Karpas-422 (cell line): ENCODE data around the gene MACROD2. TPM values are rescaled to one million over a fixed set of nuclear protein-coding genes. Genes with fewer than 3 reads are reported as not detected.

Experiments used
- DNase-seq: peaks from one replicate; pipeline ENCODE4 v3.0.0-alpha.2; 2015
- H2AFZ ChIP-seq: fragments of 200-600 bp; sonication (generic); 2 replicates; pipeline ENCODE4 v1.6.1; 2014; ENCODE audit warnings: antibody characterized with exemption, low read length, mixed read lengths
- H3K27ac ChIP-seq: fragments of 200-600 bp; sonication (generic); 2 replicates; pipeline ENCODE4 v1.5.1; 2014; ENCODE audit warnings: mild to moderate bottlenecking, low read length, moderate library complexity
- H3K27me3 ChIP-seq: fragments of 200-600 bp; sonication (generic); 2 replicates; pipeline ENCODE4 v1.6.1; 2014; ENCODE audit warnings: low read length, mixed read lengths
- H3K36me3 ChIP-seq: fragments of 200-600 bp; sonication (generic); 2 replicates; pipeline ENCODE4 v1.6.1; 2014; ENCODE audit warnings: low read length, mixed read lengths; ENCODE audit not compliant: insufficient read depth
- H3K4me1 ChIP-seq: fragments of 200-600 bp; sonication (generic); 2 replicates; pipeline ENCODE4 v1.6.1; 2014; ENCODE audit warnings: mild to moderate bottlenecking, low read length, mixed read lengths
- H3K4me2 ChIP-seq: fragments of 200-600 bp; sonication (generic); 2 replicates; pipeline ENCODE4 v1.6.1; 2014; ENCODE audit warnings: low read length, low read depth, mild to moderate bottlenecking; ENCODE audit not compliant: poor library complexity, severe bottlenecking
- H3K4me3 ChIP-seq: fragments of 200-600 bp; sonication (generic); 2 replicates; pipeline ENCODE4 v1.5.1; 2014; ENCODE audit warnings: mild to moderate bottlenecking, antibody characterized with exemption, low read length, mixed read lengths
- H3K79me2 ChIP-seq: fragments of 200-600 bp; sonication (generic); 2 replicates; pipeline ENCODE4 v1.6.1; 2014; ENCODE audit warnings: mild to moderate bottlenecking, low read length, mixed read lengths
- H3K9ac ChIP-seq: fragments of 200-600 bp; sonication (generic); 2 replicates; pipeline ENCODE4 v1.6.0; 2014; ENCODE audit warnings: low read length
- H3K9me2 ChIP-seq: fragments of 200-600 bp; sonication (generic), shearing (Covaris generic); replicated peaks from 2 replicates; pipeline ENCODE4 v1.6.0; 2014; ENCODE audit warnings: mild to moderate bottlenecking, low read length, moderate library complexity; ENCODE audit not compliant: insufficient read depth
- H3K9me3 ChIP-seq: fragments of 300-700, 200-600 bp; sonication (generic); 2 replicates; pipeline ENCODE4 v1.6.1; 2014; ENCODE audit warnings: low read length, mixed read lengths
- H4K20me1 ChIP-seq: fragments of 200-600 bp; sonication (generic); 2 replicates; pipeline ENCODE4 v1.6.1; 2014; ENCODE audit warnings: mild to moderate bottlenecking, antibody characterized with exemption, low read length, low read depth; ENCODE audit not compliant: insufficient read depth
- total RNA-seq: library from RNA; depleted of rRNA; stranded (reverse); fragments of >200 nt; shearing (Covaris generic); gene quantifications from 2 replicates; pipeline ENCODE4 v1.2.3, GENCODE V29; 2014; ENCODE audit warnings: low replicate concordance

The MACROD2 gene
- total RNA-seq, 1 experiment from 2014 or later, result 0.15 TPM

DNA sequence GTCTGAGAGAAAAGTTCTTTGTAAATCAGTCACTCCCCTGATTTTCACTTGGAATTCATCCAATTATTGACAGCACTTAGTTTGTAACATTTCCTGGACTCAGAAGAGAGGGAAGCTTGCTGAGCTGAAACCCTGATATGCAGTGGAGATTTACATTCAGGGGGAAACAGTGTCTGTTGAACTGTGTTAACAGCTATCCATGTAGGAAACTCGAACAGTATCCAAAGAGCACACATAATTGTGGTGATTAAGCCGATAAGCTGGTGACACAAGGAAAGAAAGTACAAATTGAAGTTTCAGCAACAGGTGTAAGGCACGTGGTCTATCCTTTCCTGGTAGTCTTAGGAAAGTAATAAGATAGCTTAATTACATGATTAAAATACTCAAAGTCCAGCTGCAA is 420.2 kb downstream of the MACROD2 start:
- no peaks in the 10 kb centered on the region for H3K9me2 ChIP-seq
- no peak overlapping the region for H3K9ac ChIP-seq
- no peak overlapping the region for H3K4me3 ChIP-seq
- H4K20me1 ChIP-seq, result no peaks in the 10 kb centered on the region
- DNase-seq, result no peak
- H3K36me3 ChIP-seq, result no peaks in the 10 kb centered on the region
- H3K79me2 ChIP-seq, result no peaks in the 10 kb centered on the region
- no peak overlapping the region for H2AFZ ChIP-seq
- no peaks in the 10 kb centered on the region for H3K4me1 ChIP-seq
- H3K27me3 ChIP-seq, result no peaks in the 10 kb centered on the region
- H3K9me3 ChIP-seq, result no peaks in the 10 kb centered on the region
- H3K27ac ChIP-seq, result no peak overlapping the region
- no peak overlapping the region for H3K4me2 ChIP-seq

DNA sequence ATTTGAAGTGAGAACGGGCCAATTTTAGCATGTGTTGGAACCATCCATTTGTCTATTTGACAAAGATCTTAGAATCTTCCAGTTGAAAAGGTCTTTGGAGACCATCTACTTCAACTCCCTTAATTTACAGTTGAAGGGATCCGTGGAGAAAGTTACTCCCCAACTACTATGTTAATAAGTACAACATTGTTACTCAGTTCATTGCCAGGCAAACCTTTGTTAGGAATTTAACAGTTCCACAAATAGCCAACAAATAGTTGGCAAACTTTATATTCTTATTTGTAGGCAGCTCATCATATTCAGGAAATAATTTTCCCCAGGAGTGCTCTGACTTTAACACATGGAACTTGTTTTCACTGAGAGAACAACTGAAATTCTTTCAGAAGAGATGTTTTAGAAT is 423.1 kb downstream of the MACROD2 start:
- Histone ChIP-seq H3K9me2 (no peaks in the 10 kb centered on the region), H3K79me2 (no peaks in the 10 kb centered on the region), H3K4me1 (no peaks in the 10 kb centered on the region), H3K9me3 (no peaks in the 10 kb centered on the region; the same call in 1 of the 2 replicates), H3K27ac (no peak overlapping the region), H3K36me3 (no peaks in the 10 kb centered on the region), H3K27me3 (no peaks in the 10 kb centered on the region), H3K4me2 (no peak overlapping the region), H3K4me3 (no peak overlapping the region), H4K20me1 (no peaks in the 10 kb centered on the region), H3K9ac (no peak overlapping the region), H2AFZ (no peak overlapping the region)
- DNase-seq, result no peak

DNA sequence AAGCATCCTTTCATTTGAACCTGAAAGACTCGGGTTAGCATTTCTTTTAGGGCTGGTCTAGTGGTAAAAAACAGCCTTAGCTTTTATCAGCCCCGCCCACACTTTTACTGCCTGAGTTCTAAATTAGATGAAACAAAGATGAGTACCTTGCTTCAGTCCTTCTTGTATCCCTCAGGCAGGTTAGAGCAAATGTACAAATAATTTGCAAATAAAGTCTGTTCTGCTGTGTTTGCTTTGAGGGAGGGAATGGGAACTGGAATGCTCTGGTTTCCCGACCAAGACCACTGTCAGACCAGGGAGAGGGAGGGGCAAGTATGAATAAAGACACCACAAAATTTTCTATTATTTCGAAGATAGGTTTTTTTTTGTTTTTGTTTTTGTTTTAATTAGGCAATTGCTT is 427.6 kb downstream of the MACROD2 start:
- DNase-seq, result no peak
- no peaks in the 10 kb centered on the region for H3K4me1 ChIP-seq
- no peak overlapping the region for H3K4me2 ChIP-seq
- H4K20me1 ChIP-seq, result no peaks in the 10 kb centered on the region
- no peak overlapping the region for H2AFZ ChIP-seq
- no peak overlapping the region for H3K4me3 ChIP-seq
- H3K27ac ChIP-seq, result no peak overlapping the region
- H3K9me3 ChIP-seq, result peaks cover 3% of the 10 kb centered on the region
- H3K9me2 ChIP-seq, result no peaks in the 10 kb centered on the region
- no peak overlapping the region for H3K9ac ChIP-seq
- H3K36me3 ChIP-seq, result no peaks in the 10 kb centered on the region
- H3K79me2 ChIP-seq, result no peaks in the 10 kb centered on the region
- no peaks in the 10 kb centered on the region for H3K27me3 ChIP-seq

DNA sequence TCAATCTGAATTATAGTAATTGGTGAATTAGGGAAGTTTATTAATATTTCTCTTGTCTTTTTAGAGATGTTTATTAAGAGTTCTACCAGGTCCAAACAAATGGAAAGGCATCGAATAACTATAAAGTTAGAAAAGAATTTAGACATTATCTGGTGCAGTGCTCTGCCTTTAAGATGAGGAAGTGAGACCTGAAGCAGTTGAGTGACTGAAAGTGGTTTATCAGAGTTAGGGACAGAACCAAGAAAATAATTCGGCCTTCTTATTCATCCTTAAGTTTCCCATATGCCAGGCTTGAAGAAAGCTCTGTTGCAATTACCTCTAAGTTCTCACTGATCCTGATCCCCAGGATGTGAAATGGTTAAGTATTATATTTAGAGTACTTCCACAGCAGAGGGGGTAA is 436.3 kb downstream of the MACROD2 start:
- Histone ChIP-seq H3K4me3 (no peak overlapping the region), H3K27me3 (0 out of 2 replicates have a peak, but pooled peaks cover 5% of the 10 kb centered on the region), H2AFZ (no peak overlapping the region), H3K36me3 (no peaks in the 10 kb centered on the region), H3K27ac (no peak overlapping the region), H3K9ac (no peak overlapping the region), H3K9me3 (no peaks in the 10 kb centered on the region; the same call in 1 of the 2 replicates), H3K79me2 (no peaks in the 10 kb centered on the region), H3K4me1 (no peaks in the 10 kb centered on the region), H3K4me2 (no peak overlapping the region), H3K9me2 (no peaks in the 10 kb centered on the region), H4K20me1 (no peaks in the 10 kb centered on the region)
- no peak for DNase-seq

DNA sequence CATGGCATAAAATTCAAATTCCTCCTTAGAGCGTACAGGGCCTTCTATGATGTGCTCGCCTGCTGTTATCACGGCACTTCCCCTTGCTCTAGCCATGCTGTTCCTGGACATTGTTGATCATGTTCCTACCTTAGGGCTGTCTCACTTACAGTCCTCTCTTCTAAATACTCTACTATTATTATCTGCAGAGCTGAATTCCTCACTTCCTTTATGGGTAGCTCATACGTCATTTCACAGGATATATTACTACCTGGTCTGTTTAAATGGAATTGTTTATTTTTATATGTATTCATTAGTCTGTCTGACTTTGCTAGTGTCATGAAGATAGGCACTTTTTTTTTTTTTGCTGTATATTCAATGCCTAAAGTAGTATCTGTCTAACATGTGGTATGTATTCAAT is 436.8 kb downstream of the MACROD2 start:
- Histone ChIP-seq H3K9me3 (no peaks in the 10 kb centered on the region; the same call in 1 of the 2 replicates), H4K20me1 (no peaks in the 10 kb centered on the region), H3K36me3 (no peaks in the 10 kb centered on the region), H3K27ac (no peak overlapping the region), H3K27me3 (0 out of 2 replicates have a peak, but pooled peaks cover 5% of the 10 kb centered on the region), H3K4me2 (no peak overlapping the region), H2AFZ (no peak overlapping the region), H3K9ac (no peak overlapping the region), H3K79me2 (no peaks in the 10 kb centered on the region), H3K4me3 (no peak overlapping the region), H3K9me2 (no peaks in the 10 kb centered on the region), H3K4me1 (no peaks in the 10 kb centered on the region)
- DNase-seq, result no peak

DNA sequence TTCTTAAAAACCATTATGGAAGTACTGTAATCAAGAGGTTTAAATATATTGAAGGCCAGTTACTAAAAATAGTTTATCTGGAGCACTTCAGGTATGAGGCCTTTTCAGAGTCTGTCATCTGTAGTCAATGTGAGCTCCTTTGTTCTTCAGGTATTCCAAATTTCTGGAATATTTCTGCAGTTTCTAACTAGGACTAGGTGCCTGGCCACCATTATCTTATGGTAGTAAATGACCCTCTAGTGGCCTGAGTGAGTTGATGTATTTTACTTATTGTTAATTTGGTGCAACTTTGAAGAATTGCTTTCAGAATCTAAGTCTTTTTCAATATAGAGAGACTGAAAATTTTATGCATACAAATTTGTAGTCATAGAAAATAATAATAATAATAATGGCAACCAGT is 437.3 kb downstream of the MACROD2 start:
- Histone ChIP-seq H3K4me2 (no peak overlapping the region), H3K4me1 (no peaks in the 10 kb centered on the region), H3K36me3 (no peaks in the 10 kb centered on the region), H3K27ac (no peak overlapping the region), H3K27me3 (0 out of 2 replicates have a peak, but pooled peaks cover 5% of the 10 kb centered on the region), H3K79me2 (no peaks in the 10 kb centered on the region), H3K9me3 (no peaks in the 10 kb centered on the region; the same call in 1 of the 2 replicates), H4K20me1 (no peaks in the 10 kb centered on the region), H3K9me2 (no peaks in the 10 kb centered on the region), H3K9ac (no peak overlapping the region), H2AFZ (no peak overlapping the region), H3K4me3 (no peak overlapping the region)
- no peak for DNase-seq

DNA sequence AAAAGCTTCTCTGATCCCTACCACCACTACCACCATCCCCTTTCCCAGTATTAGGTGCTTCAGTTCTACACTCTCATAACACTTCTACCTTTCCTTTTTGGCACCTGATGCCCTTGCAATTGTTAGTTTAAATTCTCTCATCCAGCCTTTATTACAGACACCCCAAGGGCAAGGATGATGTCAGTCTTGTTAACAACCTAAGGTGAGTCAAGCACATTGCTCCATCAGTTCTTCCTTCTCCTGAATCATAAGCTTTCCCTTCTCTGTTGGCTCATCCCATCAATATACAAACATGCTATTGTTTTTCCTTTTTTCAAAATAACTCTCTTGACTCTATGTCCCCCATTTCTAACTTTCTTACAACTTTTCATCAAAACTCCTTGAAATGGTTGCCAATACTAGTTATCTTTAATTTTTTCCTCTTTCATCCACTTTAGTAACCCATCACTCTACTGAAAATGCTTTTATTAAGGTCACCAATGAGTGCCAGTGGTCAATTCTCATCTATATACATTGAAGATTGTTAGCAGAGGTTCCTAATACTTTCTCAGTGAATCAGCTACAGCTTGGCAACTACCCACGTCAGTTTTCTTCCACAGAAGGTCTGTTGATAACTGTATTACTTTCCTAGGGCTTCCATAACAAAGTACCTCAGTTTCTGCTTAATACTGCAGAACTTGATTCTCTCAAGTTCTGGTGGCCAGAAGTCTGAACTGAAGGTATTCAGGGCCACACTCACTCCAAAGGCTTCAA is 439.2 kb downstream of the MACROD2 start:
- DNase-seq, result no peak
- Histone ChIP-seq H3K4me3 (no peak overlapping the region), H3K4me2 (no peak overlapping the region), H2AFZ (no peak overlapping the region), H3K9me3 (no peaks in the 10 kb centered on the region; the same call in 1 of the 2 replicates), H3K79me2 (no peaks in the 10 kb centered on the region), H3K4me1 (no peaks in the 10 kb centered on the region), H3K27me3 (0 out of 2 replicates have a peak, but pooled peaks cover 2% of the 10 kb centered on the region), H4K20me1 (no peaks in the 10 kb centered on the region), H3K9ac (no peak overlapping the region), H3K36me3 (no peaks in the 10 kb centered on the region), H3K9me2 (no peaks in the 10 kb centered on the region), H3K27ac (no peak overlapping the region)

DNA sequence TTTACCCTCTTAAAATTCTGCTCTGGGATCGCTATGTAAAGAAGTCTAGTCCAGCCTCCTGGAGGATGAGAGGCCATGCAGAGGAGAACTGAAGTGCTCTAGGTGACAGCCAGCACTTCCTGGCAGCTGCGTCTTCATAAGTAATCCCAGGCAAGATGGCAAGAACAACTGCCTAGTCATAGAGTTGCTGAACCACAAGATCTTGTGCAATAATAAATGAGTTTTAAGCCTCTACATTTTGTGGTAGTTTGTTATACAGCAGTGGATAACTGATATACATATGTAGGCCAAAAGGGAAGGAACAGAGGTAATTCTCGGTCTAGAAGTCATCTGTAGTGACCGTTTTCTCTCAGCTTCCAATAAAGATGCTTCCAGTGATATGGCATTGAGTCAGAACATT is 445.9 kb downstream of the MACROD2 start:
- no peak overlapping the region for H3K4me3 ChIP-seq
- H3K9ac ChIP-seq, result no peak overlapping the region
- no peaks in the 10 kb centered on the region for H3K36me3 ChIP-seq
- no peaks in the 10 kb centered on the region for H3K27me3 ChIP-seq
- H3K79me2 ChIP-seq, result no peaks in the 10 kb centered on the region
- no peaks in the 10 kb centered on the region for H3K9me2 ChIP-seq
- no peak overlapping the region for H3K4me2 ChIP-seq
- DNase-seq, result no peak
- H3K4me1 ChIP-seq, result no peaks in the 10 kb centered on the region
- no peaks in the 10 kb centered on the region for H3K9me3 ChIP-seq
- H4K20me1 ChIP-seq, result no peaks in the 10 kb centered on the region
- H3K27ac ChIP-seq, result no peak overlapping the region
- H2AFZ ChIP-seq, result no peak overlapping the region
